NCI-H748 treated with DMSO at 0.1 percent for 48 hours (cell line): ENCODE results near the gene NEDD8.

Source experiments
- DNase-seq: peaks from one replicate; lab custom pipeline; 2025; lab: John Stamatoyannopoulos, UW

The NEDD8 gene

DNA sequence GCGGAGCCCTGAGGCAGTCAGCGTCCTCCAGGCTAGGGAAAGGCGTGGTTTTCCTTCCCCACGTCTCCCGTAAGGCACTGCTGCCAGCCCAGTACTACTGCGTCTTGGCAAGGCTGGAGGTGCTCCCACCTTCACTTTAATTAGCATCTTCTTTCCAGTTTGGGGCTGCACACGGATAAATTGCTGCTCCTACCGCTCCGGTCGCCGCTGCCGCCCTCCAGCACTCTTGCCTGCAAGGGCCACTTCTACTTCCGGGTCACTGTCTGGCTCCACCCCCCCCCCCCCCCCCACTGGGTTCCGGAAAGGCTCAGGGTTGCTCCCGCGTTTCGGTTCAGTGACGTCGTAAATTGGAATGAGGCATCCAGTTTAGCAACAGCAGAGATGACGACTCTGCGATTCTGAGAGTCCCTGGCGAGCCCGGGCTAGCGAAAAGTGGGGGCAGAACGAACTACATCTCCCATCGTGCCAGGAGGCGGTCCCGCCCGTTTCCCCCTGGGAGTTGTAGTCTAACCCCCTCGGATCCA, at the start of gene NEDD8:
Gene NEDD8, minus strand, starts transcription at position 247 of the 524 bp plus-strand sequence. Its CDS starts 100 bp downstream, at position 147.
- DNase-seq = peak; percentile 86

DNA sequence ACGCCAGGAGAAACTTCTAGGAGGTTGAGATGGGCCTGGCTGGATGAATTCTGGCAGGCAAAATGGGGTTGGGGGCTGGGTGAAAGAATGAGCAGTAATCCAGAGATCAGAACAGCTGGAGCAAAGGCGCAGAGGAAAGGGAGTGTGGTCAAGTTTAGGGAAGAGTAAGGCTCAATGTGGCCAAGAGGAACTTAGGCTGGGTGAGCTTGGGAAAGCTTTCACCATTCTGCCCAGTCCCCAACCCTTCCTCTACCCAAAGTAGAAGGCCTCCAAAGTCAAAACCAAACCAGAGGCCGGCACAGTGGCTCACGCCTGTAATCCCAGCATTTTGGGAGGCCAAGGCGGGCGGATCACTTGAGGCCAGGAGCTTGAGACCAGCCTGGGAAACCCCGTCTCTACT, 49.5 kb upstream of the NEDD8 start:
- no peak for DNase-seq

DNA sequence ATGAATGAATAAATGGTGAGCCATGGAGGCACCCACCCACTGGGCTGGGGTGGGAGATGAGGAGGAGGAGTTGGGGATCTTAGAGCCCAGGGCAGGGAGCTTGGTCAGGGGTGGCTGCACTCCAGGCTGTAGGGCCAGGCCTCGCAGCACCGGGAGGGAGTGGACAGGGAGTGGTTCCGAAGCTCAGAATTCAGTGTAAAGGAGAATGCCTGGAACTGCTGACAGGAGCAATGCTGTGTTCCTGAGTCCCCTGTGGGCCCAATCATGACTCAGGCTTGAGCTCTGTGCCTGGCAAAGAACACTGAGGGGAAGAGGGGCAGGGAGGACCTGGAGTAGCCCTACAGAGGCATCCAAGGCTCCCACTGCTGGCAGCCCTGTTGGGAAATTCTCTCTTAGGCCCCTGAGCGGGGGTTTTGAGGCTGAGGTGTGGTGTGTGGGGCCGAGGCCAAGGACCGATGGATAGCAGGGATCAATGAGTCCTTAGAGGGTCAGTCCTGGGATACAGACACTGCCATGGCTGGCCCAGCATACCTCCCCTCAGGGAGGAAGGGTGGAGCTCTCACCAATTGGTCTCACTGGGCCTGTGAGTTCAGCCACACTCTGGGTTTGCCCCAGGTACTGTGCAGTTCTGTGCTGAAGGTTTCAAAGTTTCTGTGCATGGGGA, 48.8 kb upstream of the NEDD8 start:
- DNase-seq = no peak

DNA sequence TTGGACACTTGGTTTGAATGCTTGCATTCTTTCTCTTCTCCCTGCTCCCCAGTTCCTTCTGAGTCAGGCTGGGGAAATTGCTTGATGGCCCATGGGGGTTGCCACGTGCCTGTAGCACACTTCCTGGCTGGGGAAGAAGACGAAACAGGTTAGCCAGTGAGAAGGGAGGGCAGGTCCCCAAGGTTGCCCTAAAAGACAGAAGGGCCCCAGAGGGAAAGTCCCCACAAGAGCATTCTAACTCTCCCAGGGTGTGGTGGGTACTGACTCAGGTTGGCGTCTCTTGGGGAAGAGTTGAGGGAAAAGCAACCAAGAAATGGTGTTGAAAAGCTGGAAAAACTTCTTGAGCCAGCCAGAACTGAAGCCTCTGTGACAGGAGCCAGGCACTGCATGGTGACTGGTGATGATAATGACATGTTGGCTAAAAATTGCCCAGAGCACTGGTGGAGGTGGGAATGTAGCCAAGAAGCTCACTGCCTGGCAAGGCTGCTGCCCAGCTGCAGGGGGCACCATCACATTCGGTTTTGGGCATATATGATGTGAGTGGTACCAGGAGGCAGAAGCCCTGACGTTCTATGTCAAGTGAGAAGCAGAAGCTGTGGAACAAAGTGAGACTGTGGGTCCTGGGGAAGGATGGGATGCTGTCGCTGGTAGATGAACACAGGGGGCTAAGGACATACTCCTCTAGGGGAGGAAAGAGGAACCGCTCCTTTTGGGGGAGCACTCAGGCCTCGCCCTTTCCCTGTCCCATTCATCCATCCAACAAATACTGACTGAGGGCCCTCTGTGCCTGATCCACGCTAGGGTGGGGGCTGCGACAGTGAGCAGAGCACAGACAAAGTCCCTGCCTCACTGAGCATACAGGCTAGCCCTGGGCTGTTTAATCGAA, 47.4 kb upstream of the NEDD8 start:
- no peak for DNase-seq

DNA sequence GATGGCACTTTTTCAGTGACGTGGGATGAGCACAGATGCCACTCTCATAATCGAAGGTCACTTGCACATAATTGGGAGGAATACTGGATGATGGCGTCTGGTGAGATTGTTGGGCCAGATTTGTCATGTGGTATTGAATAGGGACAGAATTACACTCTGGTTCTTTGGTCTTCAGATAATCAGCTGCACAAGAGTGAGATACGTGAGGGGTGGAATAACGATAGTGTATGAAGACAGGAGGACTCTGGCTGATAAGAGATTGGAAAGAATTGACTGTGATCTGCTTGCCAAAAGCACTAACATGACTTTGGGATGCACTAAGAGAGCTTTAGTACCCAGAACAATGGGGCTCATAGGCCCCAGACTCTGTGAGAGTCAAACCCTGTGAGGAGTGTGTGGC, 46.3 kb upstream of the NEDD8 start:
- DNase-seq = no peak

DNA sequence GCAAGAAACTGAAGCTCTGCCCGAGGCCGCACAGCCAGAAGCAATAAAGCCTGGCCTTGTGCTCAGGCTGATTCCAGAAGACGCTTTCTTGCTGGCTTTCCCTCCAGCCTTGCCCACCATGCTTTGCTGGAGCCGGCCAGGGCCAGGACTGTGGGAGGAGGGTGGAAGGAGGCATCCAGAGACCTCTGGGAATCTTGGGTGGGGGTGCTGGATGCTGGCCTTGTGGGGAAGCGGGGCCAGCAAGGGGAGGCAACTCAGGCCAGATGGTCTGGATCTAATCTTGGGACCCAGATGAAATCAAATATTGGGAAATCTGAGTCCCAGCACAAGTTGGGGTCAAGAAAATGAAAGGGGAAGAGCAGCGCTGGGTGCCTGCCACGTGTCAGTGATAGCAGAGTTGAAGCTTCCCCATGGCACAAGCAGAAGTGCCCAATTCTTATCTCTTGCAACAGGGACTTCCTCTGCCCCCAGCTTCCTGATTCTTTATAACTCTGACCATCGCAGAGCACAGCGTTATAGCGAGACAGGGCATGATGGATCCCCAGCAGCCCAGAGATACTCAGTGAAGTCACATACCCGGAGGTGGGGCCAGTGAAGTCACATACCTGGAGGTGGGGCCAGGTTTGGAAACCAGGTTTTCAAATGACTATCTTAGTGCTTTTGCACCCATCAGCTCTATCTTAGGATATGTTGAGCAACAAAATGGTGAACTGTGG, 45.6 kb upstream of the NEDD8 start:
- no peak for DNase-seq

DNA sequence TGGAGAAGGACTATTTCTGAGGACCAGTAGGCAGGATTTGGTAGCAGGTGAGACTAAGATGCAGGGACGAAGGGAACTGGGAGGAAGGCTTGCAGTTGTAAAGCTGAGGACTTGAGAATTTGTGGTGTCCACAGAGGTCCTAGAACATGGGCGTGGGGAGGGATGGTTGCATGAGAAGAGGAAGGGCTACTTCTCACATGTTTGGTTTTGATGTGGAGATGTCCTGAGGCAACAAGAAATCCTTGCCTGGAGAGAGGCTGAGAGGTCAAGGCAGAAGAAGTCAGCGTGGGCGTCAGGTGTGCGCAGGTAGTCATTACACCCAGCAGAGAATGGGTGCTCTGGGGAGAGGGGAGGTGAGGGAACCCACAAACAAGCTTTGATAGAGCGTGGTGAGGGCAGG, 44.9 kb upstream of the NEDD8 start:
- DNase-seq = no peak

DNA sequence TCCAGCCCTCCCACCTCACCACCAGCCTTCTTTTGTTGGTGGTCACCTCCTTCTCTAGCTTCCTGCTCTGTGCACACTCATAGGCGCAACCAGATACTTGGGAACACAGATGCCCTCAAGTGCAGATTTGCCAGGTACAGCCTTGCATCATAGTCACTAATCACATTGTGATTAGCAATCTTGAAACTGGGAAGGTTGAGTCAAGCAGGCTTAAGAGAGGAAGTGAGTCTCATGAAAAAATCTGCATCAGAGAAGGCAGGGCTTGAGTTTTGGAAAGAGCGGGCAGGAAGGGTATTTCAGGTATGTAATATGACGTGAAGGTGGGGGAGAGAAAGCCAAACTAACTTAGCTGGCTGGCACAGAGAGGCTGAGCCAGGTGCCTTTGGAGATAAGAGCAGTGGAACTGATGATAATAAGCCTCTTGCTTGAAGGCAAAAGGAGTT, 42.0 kb upstream of the NEDD8 start:
- DNase-seq = no peak

DNA sequence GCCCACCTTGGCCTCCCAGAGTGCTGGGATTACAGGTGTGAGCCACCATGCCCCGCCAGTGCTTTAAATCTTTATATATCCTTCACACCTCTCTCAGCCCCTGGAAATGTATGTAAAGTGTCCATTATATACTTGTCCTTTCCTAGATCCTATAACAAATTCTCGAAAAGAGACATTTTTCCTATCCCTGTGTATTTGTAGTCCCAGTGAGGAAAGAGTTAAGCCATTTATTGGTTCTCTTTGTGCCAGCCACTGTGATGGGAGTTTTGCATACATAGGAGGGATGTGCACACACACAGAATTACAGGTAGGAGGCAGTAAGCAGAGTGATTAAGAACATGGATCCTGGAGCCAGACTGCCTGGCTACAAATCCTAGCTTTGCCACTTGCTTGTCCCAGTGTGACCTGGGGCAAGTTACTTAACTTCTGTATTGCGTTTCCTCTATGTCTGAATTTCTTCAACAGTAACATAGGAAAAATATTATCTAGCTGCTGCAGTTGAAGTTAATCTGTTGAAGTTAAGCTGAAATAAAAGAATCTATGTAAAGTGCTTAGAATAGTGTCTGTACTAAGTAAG, 41.3 kb upstream of the NEDD8 start:
- no peak for DNase-seq

DNA sequence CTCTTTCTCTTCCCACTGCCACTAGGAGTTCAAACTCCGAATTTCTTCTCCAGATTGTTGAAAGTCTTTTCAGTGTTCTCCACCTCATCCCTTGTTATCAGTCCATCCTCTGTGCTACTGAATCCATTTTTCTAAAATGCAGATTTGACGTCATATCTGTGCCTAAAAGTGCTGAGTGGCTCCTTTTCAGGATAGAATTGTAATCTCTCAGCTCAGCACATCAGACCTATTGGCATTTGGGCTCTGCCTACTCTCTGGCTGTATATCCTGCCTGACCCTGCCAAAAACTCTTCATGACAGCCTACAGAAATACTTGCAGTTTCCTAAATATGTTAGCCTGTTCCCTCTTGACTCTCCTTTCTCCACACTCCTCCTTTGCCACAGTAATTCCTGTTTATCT, 40.3 kb upstream of the NEDD8 start:
- no peak for DNase-seq

DNA sequence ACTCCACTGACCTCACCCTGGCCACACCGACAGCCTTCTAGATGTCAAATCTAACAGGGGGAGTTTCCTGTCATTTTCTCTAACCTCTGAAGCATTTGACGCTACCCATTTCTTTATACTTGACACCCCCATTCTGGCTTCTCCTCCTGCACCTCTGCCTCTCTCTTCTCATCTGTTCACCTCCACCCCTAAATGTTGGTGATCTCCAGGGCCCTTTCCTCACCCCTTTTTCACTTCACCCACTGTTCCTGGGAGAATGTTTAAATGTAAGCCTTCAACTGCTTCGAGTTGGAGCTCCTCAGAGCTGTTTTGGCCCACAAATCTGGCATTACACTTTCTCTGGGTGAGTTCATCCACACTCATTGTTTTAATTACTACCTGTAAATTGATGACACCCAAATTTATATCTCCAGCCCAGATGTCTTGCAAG, 39.7 kb upstream of the NEDD8 start:
- DNase-seq = no peak

DNA sequence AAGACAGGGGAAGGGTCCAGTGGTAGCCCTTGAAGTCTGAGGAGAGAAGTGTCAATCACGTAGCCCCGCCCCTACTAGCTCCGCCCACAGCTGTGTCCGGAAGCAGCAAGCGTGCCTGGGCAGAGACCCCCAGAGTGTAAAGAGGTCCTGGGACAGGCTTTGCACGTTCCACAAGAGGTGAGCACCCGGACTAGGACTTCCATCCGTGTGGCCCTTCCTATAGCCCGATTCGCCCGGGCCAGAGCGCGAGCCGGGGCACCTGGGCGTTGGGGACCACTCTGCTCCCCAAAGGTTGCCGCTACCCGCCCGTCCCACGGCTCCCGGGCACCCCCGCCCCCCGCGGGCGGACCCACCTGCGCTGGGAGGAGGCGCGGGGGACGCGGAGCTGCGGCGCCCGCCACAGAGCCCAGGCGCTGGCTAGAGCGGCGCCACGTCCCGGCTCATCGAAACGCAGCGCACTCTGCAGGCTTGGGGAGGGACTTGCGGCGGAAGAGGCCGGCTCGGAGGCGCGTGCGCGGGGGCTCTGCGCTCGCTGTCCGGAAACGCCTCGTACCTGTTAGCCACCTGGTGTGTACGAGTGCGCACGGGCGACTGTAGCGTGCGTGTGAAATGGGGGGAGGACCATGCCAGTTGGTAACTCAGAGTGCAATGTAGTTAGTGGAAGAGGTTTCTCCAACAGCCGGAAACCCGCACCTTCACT, 39.1 kb upstream of the NEDD8 start, which contains the start of gene RABGGTA:
Gene RABGGTA, minus strand, starts transcription at position 464 of the 700 bp plus-strand sequence. CDS start 482 bp downstream, outside the sequence.
- peak; percentile 80 for DNase-seq

DNA sequence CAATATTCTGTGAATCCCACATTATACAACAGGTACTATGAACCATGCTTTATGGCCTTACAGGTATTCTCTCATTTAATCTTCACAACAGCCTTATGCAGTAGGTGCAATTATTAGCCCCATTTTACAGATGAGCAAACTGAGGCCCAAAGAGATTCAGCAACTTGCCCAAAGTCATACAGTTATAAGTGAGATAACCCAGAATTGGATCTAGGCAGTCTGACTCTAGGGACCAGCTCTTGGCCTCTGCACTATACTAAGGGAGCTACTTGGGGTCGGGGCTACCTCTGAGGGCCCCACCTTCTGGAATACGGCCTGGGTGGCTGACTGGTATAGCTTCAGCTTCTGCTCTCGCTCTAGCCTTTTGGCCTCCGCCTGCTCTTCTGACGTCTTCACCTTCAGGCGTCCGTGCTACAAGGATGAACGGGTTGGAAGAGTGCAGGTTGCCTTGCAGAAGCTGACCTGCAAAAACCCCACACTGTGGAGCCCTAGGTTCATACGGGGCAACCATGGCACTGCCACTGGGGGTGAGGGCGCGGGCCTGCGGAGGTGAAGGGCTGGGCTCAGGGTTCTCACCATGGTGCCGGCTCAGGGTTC, 38.5 kb upstream of the NEDD8 start:
- no peak for DNase-seq

DNA sequence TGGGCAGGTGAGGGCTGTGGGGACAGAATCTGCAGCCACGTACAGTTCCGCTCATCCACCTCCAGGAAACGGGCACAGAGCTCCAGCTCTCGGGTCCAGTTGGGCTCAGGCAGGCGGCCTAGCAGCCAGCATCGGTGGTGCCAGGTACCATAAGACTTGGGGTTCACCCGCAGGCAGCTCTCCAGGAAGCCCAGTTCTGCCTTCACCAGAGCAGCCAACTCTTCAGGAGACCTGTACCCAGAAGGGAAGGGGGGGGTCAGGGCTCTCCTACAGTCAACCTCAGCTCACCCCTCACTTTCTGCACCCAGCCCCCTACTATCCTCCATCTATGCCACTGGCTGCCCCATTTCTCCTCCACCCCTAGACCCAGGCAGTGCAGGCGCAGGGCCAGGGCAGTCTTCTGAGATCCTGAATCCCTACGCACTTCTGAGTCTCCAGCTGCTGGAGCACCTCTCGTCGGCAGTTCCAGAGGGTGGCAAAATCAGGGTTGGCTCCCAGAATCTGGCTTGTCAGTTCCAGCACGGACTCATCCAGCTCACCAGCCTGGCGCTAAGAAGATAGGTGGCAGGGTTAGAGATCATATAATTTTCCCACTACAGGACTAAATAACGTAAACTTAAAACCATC, 37.9 kb upstream of the NEDD8 start:
- no peak for DNase-seq

DNA sequence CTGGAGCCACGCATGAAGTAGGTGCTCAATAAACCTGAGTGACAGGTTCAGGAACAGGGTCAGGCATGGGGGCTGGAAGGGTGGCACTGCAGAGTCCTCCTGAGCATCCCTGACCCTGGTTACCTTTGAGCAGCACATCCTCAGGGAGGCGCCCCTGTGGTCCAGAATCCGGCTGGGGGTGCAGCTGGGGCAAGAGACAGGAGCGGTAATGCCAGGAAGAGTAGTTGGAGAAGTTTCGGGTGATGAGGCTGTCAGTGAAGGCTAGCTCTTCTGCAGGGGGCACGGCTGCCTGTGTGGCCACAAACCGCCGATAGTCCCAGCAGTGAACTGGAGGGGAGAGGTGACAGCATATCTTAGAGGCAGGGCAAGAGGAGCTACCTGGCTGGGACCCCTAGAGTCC, 37.2 kb upstream of the NEDD8 start:
- DNase-seq = no peak

DNA sequence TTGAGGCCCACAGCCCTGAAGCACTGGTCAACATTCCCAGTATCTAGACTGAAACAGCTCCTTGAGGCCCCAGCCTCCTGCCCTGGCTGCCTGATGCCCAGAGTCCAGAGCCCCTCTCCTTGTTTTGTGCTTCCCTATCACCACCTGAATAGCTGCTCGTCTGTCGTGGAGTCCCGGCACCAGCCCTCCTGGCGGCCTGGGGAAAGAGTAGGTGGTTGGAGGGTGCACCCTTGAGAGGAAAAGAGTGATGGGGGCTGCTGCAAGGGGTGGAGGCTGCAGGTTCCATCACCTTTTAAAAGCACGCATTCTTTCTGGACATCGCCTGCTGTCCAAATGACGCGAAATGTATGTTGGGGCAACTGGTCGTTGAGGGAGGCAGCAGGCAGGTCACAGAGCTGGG, 36.1 kb upstream of the NEDD8 start:
- DNase-seq = no peak

DNA sequence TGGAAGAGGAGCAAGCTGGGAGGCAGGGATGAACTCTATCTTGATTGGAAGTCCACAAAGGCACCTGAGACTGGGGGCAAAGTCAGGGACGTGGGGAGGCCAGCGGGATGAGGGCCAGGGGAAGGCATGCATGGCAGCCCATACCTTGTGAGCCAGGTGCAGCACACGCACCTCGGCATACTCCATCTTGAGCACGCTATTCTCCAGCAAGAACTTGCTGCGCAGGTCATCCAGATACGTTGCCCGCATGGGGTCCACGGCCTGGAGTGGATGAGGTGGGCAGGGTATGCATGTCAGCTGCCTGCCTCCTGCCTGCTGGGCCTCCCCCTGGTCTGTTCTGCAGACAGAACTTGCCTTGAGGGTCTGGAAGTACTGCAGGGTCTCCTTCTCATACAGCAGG, 35.3 kb upstream of the NEDD8 start:
- no peak for DNase-seq

DNA sequence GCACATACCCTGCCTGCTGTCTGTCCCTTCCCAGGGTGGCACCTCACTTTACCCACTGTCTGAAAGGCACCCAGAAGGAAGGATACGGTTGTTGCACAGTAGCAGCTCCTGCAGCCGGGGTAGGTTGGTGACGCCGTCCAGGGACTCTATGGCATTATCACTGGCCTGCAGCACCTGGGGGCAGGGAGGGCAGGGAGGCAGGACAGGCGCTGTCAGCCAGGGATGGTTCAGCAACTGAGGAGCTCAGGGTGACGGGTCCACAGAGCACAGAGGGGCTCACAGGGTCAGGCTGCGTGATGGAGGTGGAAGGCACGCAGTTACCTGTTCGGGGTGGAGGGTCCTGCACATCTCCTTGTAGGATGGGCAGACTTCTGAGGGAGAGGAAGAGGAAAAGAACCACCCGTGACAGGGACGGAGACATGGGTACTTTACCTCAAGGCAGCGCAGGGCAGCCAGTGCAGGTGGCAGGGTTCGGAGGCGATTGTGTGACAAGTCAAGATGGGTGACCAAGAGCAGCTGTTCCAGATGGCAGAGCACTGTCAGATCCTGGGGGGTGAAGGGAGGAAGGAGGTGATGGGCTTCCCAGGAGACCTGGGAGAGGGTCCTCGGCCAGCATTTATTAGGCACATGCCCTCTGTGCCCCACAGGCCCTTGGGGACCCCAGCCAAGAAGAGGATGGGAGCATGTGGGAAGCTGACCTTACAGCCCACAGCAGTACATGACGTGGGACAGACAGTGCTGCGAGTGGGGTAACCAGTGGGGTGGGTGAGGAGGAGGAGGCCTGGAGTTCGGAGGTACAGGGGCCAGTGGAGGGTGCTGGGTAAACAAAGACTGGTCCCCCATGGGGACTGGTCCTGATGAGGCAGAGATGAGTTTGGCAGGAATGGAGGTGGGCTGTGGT, 34.4 kb upstream of the NEDD8 start:
- no peak for DNase-seq

DNA sequence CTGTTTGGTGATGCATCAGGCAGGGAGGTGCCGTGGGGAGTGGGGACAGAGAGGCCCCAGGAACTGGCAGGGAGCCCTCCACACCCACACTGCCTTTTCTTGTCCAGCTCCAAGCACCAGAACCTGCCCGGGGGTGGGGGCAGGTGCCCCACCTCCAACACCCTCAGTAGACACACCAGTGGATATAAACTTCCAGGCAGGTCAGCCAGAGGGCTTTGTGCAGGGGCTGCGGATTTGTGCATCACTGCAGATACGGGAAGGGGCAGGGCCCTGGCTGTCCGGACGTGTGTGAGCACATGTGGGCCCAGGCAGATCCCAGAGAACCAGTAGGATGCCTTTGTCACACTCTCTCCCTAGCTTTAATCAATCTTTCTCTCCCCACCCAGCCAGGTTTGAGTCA, 32.1 kb upstream of the NEDD8 start:
- no peak for DNase-seq
